NT2/D1 (cell line): ENCODE measurements around the gene ADGRB3.

ENCODE experiments used
- SUZ12 ChIP-seq: IDR thresholded peaks from 2 replicates; pipeline ENCODE4 v1.6.1; 2011; ENCODE audit not compliant: insufficient read length, insufficient read depth; ENCODE audit errors: extremely low read depth
- YY1 ChIP-seq: IDR thresholded peaks from 2 replicates; pipeline ENCODE4 v1.6.1; 2011; ENCODE audit not compliant: insufficient read length, insufficient read depth
- ZNF274 ChIP-seq: IDR thresholded peaks from 2 replicates; pipeline ENCODE4 v1.6.1; 2011; ENCODE audit warnings: mild to moderate bottlenecking, low read depth, low read length

GRCh38 chr6:69019832-69020231 lies 384.8 kb downstream of the ADGRB3 start:
- TF ChIP-seq YY1 (no peak), SUZ12 (no peak), ZNF274 (no peak)
